Activated T-cell treated with anti-CD3 and anti-CD28 coated beads, Interleukin-2, amount 50 U/mL, for 24 hours (primary cell): ENCODE results near the gene OMP.

Experiments
- DNase-seq: peaks from one replicate; pipeline ENCODE4 v3.0.0-alpha.2; 2020
- H3K27ac Mint-ChIP-seq: 2 replicates; pipeline ENCODE4 v1.8.0; 2020; ENCODE audit warnings: mild to moderate bottlenecking, mixed read lengths
- H3K27me3 Mint-ChIP-seq: 2 replicates; pipeline ENCODE4 v1.8.0; 2020; ENCODE audit warnings: mixed read lengths
- H3K36me3 Mint-ChIP-seq: 2 replicates; pipeline ENCODE4 v1.8.0; 2020; ENCODE audit warnings: low read depth, mixed read lengths
- H3K4me1 Mint-ChIP-seq: 2 replicates; pipeline ENCODE4 v1.8.0; 2020; ENCODE audit warnings: low read depth, mixed read lengths
- H3K4me3 Mint-ChIP-seq: 2 replicates; pipeline ENCODE4 v1.8.0; 2020; ENCODE audit warnings: mild to moderate bottlenecking, moderate library complexity, mixed read lengths
- H3K9me3 Mint-ChIP-seq: 2 replicates; pipeline ENCODE4 v1.8.0; 2020; ENCODE audit warnings: mixed read lengths

Gene OMP

GRCh38 chr11:77064648-77065217, 37.9 kb upstream of the OMP start:
- Mint-ChIP-seq H3K4me3 (no peak overlapping the region), H3K27me3 (no peaks in the 10 kb centered on the region), H3K4me1 (peaks cover 12% of the 10 kb centered on the region), H3K9me3 (peaks cover 2% of the 10 kb centered on the region), H3K36me3 (no peaks in the 10 kb centered on the region), H3K27ac (no peak overlapping the region)
- DNase-seq = no peak

- H3K27ac Mint-ChIP-seq = peak overlapping the region; percentile 77
- H3K36me3 Mint-ChIP-seq = no peaks in the 10 kb centered on the region
- peaks cover 2% of the 10 kb centered on the region for H3K9me3 Mint-ChIP-seq
- H3K27me3 Mint-ChIP-seq = no peaks in the 10 kb centered on the region
- peak; percentile 43 for DNase-seq
- H3K4me3 Mint-ChIP-seq = peak overlapping the region; percentile 76
- peaks cover 12% of the 10 kb centered on the region for H3K4me1 Mint-ChIP-seq
Observed at GRCh38 chr11:77065878-77066228, 36.8 kb upstream of the OMP start.

- Mint-ChIP-seq H3K4me1 (peaks cover 12% of the 10 kb centered on the region), H3K27me3 (no peaks in the 10 kb centered on the region), H3K27ac (peak within 1 kb of the TSS; percentile 77), H3K36me3 (no peaks in the 10 kb centered on the region), H3K4me3 (peak within 1 kb of the TSS; percentile 76), H3K9me3 (peaks cover 2% of the 10 kb centered on the region)
- peak; percentile 93 for DNase-seq
Observed at GRCh38 chr11:77066229-77067042, 36.2 kb upstream of the OMP start, which contains the start of gene CAPN5. Gene CAPN5 (plus strand): TSS chr11:77066971. CDS start chr11:77084887, 17,916 bp downstream.

GRCh38 chr11:77067861-77068443, 34.7 kb upstream of the OMP start:
- Mint-ChIP-seq H3K4me1 (peaks cover 23% of the 10 kb centered on the region), H3K4me3 (peak overlapping the region; percentile 63), H3K36me3 (no peaks in the 10 kb centered on the region), H3K27ac (no peak overlapping the region), H3K27me3 (no peaks in the 10 kb centered on the region), H3K9me3 (no peaks in the 10 kb centered on the region)
- DNase-seq = no peak

GRCh38 chr11:77068457-77069335, 33.9 kb upstream of the OMP start:
- H3K9me3 Mint-ChIP-seq = no peaks in the 10 kb centered on the region
- H3K36me3 Mint-ChIP-seq = no peaks in the 10 kb centered on the region
- no peak for DNase-seq
- no peak overlapping the region for H3K27ac Mint-ChIP-seq
- H3K4me1 Mint-ChIP-seq = peaks cover 29% of the 10 kb centered on the region
- H3K27me3 Mint-ChIP-seq = no peaks in the 10 kb centered on the region
- H3K4me3 Mint-ChIP-seq = no peak overlapping the region

- no peaks in the 10 kb centered on the region for H3K36me3 Mint-ChIP-seq
- H3K4me3 Mint-ChIP-seq = no peak overlapping the region
- H3K4me1 Mint-ChIP-seq = peaks cover 29% of the 10 kb centered on the region
- H3K27me3 Mint-ChIP-seq = no peaks in the 10 kb centered on the region
- no peak overlapping the region for H3K27ac Mint-ChIP-seq
- no peak for DNase-seq
- no peaks in the 10 kb centered on the region for H3K9me3 Mint-ChIP-seq
Observed at GRCh38 chr11:77069336-77069968, 33.2 kb upstream of the OMP start.

- no peaks in the 10 kb centered on the region for H3K36me3 Mint-ChIP-seq
- peak; percentile 20 for DNase-seq
- no peaks in the 10 kb centered on the region for H3K27me3 Mint-ChIP-seq
- H3K4me1 Mint-ChIP-seq = peaks cover 29% of the 10 kb centered on the region
- H3K4me3 Mint-ChIP-seq = no peak overlapping the region
- H3K9me3 Mint-ChIP-seq = no peaks in the 10 kb centered on the region
- H3K27ac Mint-ChIP-seq = no peak overlapping the region
Observed at GRCh38 chr11:77069969-77070582, 32.6 kb upstream of the OMP start.

- Mint-ChIP-seq H3K9me3 (no peaks in the 10 kb centered on the region), H3K36me3 (no peaks in the 10 kb centered on the region), H3K27ac (no peak overlapping the region), H3K4me3 (no peak overlapping the region), H3K4me1 (peaks cover 23% of the 10 kb centered on the region), H3K27me3 (no peaks in the 10 kb centered on the region)
- DNase-seq = peak; percentile 14
Observed at GRCh38 chr11:77071077-77071476, 31.6 kb upstream of the OMP start.

GRCh38 chr11:77071671-77072605, 30.7 kb upstream of the OMP start:
- peaks cover 22% of the 10 kb centered on the region for H3K4me1 Mint-ChIP-seq

GRCh38 chr11:77072851-77073327, 29.8 kb upstream of the OMP start:
- H3K36me3 Mint-ChIP-seq = no peaks in the 10 kb centered on the region
- H3K27ac Mint-ChIP-seq = no peak overlapping the region
- peaks cover 18% of the 10 kb centered on the region for H3K4me1 Mint-ChIP-seq
- no peak for DNase-seq
- no peaks in the 10 kb centered on the region for H3K27me3 Mint-ChIP-seq
- no peaks in the 10 kb centered on the region for H3K9me3 Mint-ChIP-seq
- H3K4me3 Mint-ChIP-seq = no peak overlapping the region

More at GRCh38 chr11:77071671-77072605, 30.7 kb upstream of the OMP start:
- peak overlapping the region; percentile 32 for H3K27ac Mint-ChIP-seq
- no peak overlapping the region for H3K4me3 Mint-ChIP-seq
- peak; percentile 29 for DNase-seq
- H3K36me3 Mint-ChIP-seq = no peaks in the 10 kb centered on the region
- no peaks in the 10 kb centered on the region for H3K27me3 Mint-ChIP-seq
- H3K9me3 Mint-ChIP-seq = no peaks in the 10 kb centered on the region

GRCh38 chr11:77073328-77074001, 29.2 kb upstream of the OMP start:
- Mint-ChIP-seq H3K27me3 (no peaks in the 10 kb centered on the region), H3K4me3 (no peak overlapping the region), H3K9me3 (no peaks in the 10 kb centered on the region), H3K27ac (no peak overlapping the region), H3K36me3 (no peaks in the 10 kb centered on the region), H3K4me1 (peaks cover 18% of the 10 kb centered on the region)
- DNase-seq = peak; percentile 34

GRCh38 chr11:77074205-77074604, 28.4 kb upstream of the OMP start:
- no peaks in the 10 kb centered on the region for H3K27me3 Mint-ChIP-seq
- H3K4me1 Mint-ChIP-seq = peaks cover 18% of the 10 kb centered on the region
- H3K36me3 Mint-ChIP-seq = no peaks in the 10 kb centered on the region
- H3K4me3 Mint-ChIP-seq = no peak overlapping the region
- H3K9me3 Mint-ChIP-seq = no peaks in the 10 kb centered on the region
- DNase-seq = no peak
- H3K27ac Mint-ChIP-seq = no peak overlapping the region
